ENCODE results near the gene WRAP73. TPM values are rescaled to one million over a fixed set of nuclear protein-coding genes. Genes with fewer than 3 reads are reported as not detected.
A peak's percentile ranks its signal among the peaks of the same experiment; 100 is the strongest.

WRAP73 gene
- polyA plus RNA-seq, 3 donors, result 26.1 to 64.9 (median 33.2) TPM

DNA sequence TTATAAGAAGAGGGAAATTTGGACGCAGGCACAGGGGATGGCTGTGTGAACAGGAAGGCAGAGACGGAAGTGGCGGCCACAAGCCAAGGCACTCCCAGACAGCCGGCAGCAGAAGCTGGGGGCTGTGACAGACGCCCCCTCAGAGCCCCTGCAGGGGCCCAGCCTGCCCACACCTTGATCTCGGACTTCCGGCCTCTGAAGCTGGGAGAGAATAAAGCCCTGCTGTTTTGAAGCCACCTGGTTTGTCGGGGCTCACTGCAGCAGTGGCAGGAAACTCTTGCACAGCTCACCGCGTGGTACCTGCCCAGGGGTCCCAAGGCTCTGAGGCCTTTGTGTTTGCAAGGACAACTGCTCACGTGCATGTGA lies 52.3 kb downstream of the WRAP73 start:
- DNase-seq, result peak in 2 of 3 donors; percentile 26 to 28
- peak overlapping the region; percentile 71 for H3K4me2 ChIP-seq (replicated peaks; ENCODE audit: extremely low read depth, low read length, poor library complexity, severe bottlenecking)
- intact Hi-C loops (cut with micrococcal nuclease), result loop anchor here in 1 of 2 donors (10.0 kb wide), 1 partner anchor 153 kb away; no protein-coding TSS in a partner anchor
- WGBS (ENCODE audit: insufficient coverage), result 0% methylated on average over 11 of the region's 11 CpGs
- H3K9me3 ChIP-seq (replicated peaks in 1 of 2; ENCODE audit: control insufficient read depth in 1 of 2, insufficient read depth in 1 of 2, low read length in 2 of 2), result no peaks in the 10 kb centered on the region
- H3K9ac ChIP-seq (ENCODE audit: insufficient read depth, low read length, poor library complexity, severe bottlenecking), result peak overlapping the region; percentile 49
- H2AFZ ChIP-seq (ENCODE audit: insufficient read depth, low read depth, low read length, poor library complexity, severe bottlenecking), result peak overlapping the region; percentile 76
- Mint-ChIP-seq H3K4me1 (peaks cover 22% of the 10 kb centered on the region), H3K36me3 (no peaks in the 10 kb centered on the region), H3K4me3 (peak overlapping the region; percentile 76 to 88), H3K27me3 (ENCODE audit: low read depth in 3 of 3) (peaks cover 8 to 13% (median 9%) of the 10 kb centered on the region in 3 donors), H3K27ac (no peak overlapping the region), H3K9me3 (no peaks in the 10 kb centered on the region)
- no peaks in the 10 kb centered on the region for H4K20me1 ChIP-seq (ENCODE audit: insufficient read depth, low read length)
- H3K36me3 ChIP-seq (replicated peaks in 1 of 2; ENCODE audit: control insufficient read depth in 1 of 2, insufficient read depth in 2 of 2, low read length in 2 of 2), result no peaks in the 10 kb centered on the region
- H3K27me3 ChIP-seq (ENCODE audit: control insufficient read depth in 2 of 2, insufficient read depth in 2 of 2, low read length in 2 of 2), result no peaks in the 10 kb centered on the region
- TF ChIP-seq, protein P1, sequence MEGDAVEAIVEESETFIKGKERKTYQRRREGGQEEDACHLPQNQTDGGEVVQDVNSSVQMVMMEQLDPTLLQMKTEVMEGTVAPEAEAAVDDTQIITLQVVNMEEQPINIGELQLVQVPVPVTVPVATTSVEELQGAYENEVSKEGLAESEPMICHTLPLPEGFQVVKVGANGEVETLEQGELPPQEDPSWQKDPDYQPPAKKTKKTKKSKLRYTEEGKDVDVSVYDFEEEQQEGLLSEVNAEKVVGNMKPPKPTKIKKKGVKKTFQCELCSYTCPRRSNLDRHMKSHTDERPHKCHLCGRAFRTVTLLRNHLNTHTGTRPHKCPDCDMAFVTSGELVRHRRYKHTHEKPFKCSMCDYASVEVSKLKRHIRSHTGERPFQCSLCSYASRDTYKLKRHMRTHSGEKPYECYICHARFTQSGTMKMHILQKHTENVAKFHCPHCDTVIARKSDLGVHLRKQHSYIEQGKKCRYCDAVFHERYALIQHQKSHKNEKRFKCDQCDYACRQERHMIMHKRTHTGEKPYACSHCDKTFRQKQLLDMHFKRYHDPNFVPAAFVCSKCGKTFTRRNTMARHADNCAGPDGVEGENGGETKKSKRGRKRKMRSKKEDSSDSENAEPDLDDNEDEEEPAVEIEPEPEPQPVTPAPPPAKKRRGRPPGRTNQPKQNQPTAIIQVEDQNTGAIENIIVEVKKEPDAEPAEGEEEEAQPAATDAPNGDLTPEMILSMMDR (IDR thresholded peaks at IDR 0.05), result no peak
- peak overlapping the region in 2 of 3 experiments; percentile 16 to 67 for H3K4me3 ChIP-seq (replicated peaks in 1 of 3; ENCODE audit: low read depth in 2 of 3, low read length in 3 of 3)
- H3K79me2 ChIP-seq (ENCODE audit: insufficient read depth, low read length), result no peaks in the 10 kb centered on the region
- H3K4me1 ChIP-seq (ENCODE audit: control insufficient read depth in 1 of 2, insufficient read depth in 2 of 2, low read length in 2 of 2), result peaks cover 20 to 24% of the 10 kb centered on the region in 2 donors
- no peak overlapping the region for H3K27ac ChIP-seq (ENCODE audit: low read depth in 1 of 2, low read length in 2 of 2)

GRCh38 chr1:3596663-3597598 lies 53.0 kb downstream of the WRAP73 start:
- H3K27ac Mint-ChIP-seq, result no peak overlapping the region
- no peaks in the 10 kb centered on the region for H4K20me1 ChIP-seq (ENCODE audit: insufficient read depth, low read length)
- intact Hi-C loops (cut with micrococcal nuclease), result loop anchor here in 1 of 2 donors (10.0 kb wide), 1 partner anchor 152 kb away; no protein-coding TSS in a partner anchor
- peaks cover 20 to 24% of the 10 kb centered on the region in 2 donors for H3K4me1 ChIP-seq (ENCODE audit: control insufficient read depth in 1 of 2, insufficient read depth in 2 of 2, low read length in 2 of 2)
- WGBS (ENCODE audit: insufficient coverage), result 29% methylated on average over 26 of the region's 29 CpGs
- peak overlapping the region; percentile 71 for H3K4me2 ChIP-seq (replicated peaks; ENCODE audit: extremely low read depth, low read length, poor library complexity, severe bottlenecking)
- no peak for DNase-seq
- peak overlapping the region; percentile 76 for H2AFZ ChIP-seq (ENCODE audit: insufficient read depth, low read depth, low read length, poor library complexity, severe bottlenecking)
- no peaks in the 10 kb centered on the region for H3K27me3 ChIP-seq (ENCODE audit: control insufficient read depth in 2 of 2, insufficient read depth in 2 of 2, low read length in 2 of 2)
- H3K9me3 ChIP-seq (replicated peaks in 1 of 2; ENCODE audit: control insufficient read depth in 1 of 2, insufficient read depth in 1 of 2, low read length in 2 of 2), result no peaks in the 10 kb centered on the region
- H3K9ac ChIP-seq (ENCODE audit: insufficient read depth, low read length, poor library complexity, severe bottlenecking), result peak overlapping the region; percentile 49
- no peaks in the 10 kb centered on the region for H3K79me2 ChIP-seq (ENCODE audit: insufficient read depth, low read length)
- TF ChIP-seq, protein P1 (IDR thresholded peaks at IDR 0.05), result no peak
- no peaks in the 10 kb centered on the region for H3K36me3 Mint-ChIP-seq
- H3K36me3 ChIP-seq (replicated peaks in 1 of 2; ENCODE audit: control insufficient read depth in 1 of 2, insufficient read depth in 2 of 2, low read length in 2 of 2), result no peaks in the 10 kb centered on the region
- H3K9me3 Mint-ChIP-seq, result no peaks in the 10 kb centered on the region
- peak overlapping the region in 2 of 3 experiments; percentile 16 to 67 for H3K4me3 ChIP-seq (replicated peaks in 1 of 3; ENCODE audit: low read depth in 2 of 3, low read length in 3 of 3)
- H3K27ac ChIP-seq (ENCODE audit: low read depth in 1 of 2, low read length in 2 of 2), result no peak overlapping the region
- peaks cover 22% of the 10 kb centered on the region for H3K4me1 Mint-ChIP-seq
- peak overlapping the region; percentile 76 to 88 for H3K4me3 Mint-ChIP-seq
- H3K27me3 Mint-ChIP-seq (ENCODE audit: low read depth in 3 of 3), result peaks cover 8 to 13% (median 9%) of the 10 kb centered on the region in 3 donors

Data from CD14-positive monocyte (primary cell).